Measurements from ENCODE around the gene LPA.

DNA sequence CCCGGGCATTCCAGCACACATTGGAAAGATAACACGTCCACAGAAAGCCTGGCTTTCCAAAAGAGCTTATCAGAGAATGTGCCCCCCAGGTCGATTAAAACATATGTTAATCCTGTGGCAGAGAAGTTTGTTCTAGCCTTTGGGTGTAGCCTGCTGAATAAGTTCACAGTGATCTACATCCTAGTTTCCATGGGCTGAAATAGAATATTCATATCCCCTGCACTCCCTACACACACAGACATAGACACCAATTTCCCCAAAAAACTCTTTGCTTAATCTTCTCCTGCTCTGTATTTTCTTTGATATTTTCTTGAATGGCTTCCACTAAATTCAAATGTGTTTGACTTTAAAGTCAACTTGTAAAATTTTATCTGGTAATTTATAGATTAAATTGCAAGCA, 1.6 kb downstream of the LPA start:
- TF ChIP-seq, protein P1, sequence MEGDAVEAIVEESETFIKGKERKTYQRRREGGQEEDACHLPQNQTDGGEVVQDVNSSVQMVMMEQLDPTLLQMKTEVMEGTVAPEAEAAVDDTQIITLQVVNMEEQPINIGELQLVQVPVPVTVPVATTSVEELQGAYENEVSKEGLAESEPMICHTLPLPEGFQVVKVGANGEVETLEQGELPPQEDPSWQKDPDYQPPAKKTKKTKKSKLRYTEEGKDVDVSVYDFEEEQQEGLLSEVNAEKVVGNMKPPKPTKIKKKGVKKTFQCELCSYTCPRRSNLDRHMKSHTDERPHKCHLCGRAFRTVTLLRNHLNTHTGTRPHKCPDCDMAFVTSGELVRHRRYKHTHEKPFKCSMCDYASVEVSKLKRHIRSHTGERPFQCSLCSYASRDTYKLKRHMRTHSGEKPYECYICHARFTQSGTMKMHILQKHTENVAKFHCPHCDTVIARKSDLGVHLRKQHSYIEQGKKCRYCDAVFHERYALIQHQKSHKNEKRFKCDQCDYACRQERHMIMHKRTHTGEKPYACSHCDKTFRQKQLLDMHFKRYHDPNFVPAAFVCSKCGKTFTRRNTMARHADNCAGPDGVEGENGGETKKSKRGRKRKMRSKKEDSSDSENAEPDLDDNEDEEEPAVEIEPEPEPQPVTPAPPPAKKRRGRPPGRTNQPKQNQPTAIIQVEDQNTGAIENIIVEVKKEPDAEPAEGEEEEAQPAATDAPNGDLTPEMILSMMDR (IDR thresholded peaks at IDR 0.05), result no peak
- TF ChIP-seq EP300 (IDR thresholded peaks at IDR 0.05; ENCODE audit: low read depth) (no peak), POLR2A (IDR thresholded peaks at IDR 0.05) (no peak), POLR2AphosphoS5 (IDR thresholded peaks at IDR 0.05) (no peak)
